DND-41 (cell line): ENCODE data around the gene JUND.

Experiments used
- ATAC-seq: fragments of 200-7000 bp; cut with Tn5 transposase; 3 replicates; pipeline ENCODE4 v1.9.1; 2021; ENCODE audit warnings: low read depth; ENCODE audit not compliant: insufficient read depth
- DNase-seq: peaks from one replicate; pipeline ENCODE4 v3.0.0-alpha.2; 2020
- H2AFZ ChIP-seq: 2 replicates; pipeline ENCODE4 v1.6.0; 2012; ENCODE audit warnings: low read depth, low read length
- H3K27ac ChIP-seq: 2 replicates; pipeline ENCODE4 v1.5.1; 2012; ENCODE audit warnings: low read length, inconsistent platforms
- H3K27me3 ChIP-seq: fragments of 200-600 bp; sonication (generic); 2 replicates; pipeline ENCODE4 v1.6.0; 2012; ENCODE audit warnings: low read length, mild to moderate bottlenecking, inconsistent platforms; ENCODE audit not compliant: insufficient read depth, poor library complexity
- H3K36me3 ChIP-seq: 2 replicates; pipeline ENCODE4 v1.5.1; 2012; ENCODE audit warnings: low read length, inconsistent platforms; ENCODE audit not compliant: insufficient read depth
- H3K4me1 ChIP-seq: 2 replicates; pipeline ENCODE4 v1.5.1; 2012; ENCODE audit warnings: mild to moderate bottlenecking, low read length; ENCODE audit not compliant: insufficient read depth
- H3K4me2 ChIP-seq: 2 replicates; pipeline ENCODE4 v1.6.0; 2012; ENCODE audit warnings: mild to moderate bottlenecking, moderate library complexity, low read length, inconsistent platforms; ENCODE audit not compliant: insufficient read depth
- H3K4me3 ChIP-seq, 2 experiments: fragments of 200-600 bp in 1 of 2; shearing (Covaris generic) in 1 of 2; 2 replicates each; pipeline ENCODE4 v1.5.1; 2012 to 2016; ENCODE audit warnings: inconsistent platforms in 2 of 2, low read length in 2 of 2, mild to moderate bottlenecking in 2 of 2, low read depth in 1 of 2, moderate library complexity in 1 of 2
- H3K79me2 ChIP-seq: 2 replicates; pipeline ENCODE4 v1.6.0; 2012; ENCODE audit warnings: low read length, inconsistent platforms; ENCODE audit not compliant: insufficient read depth
- H3K9ac ChIP-seq: 2 replicates; pipeline ENCODE4 v1.6.0; 2012; ENCODE audit warnings: low read depth, mild to moderate bottlenecking, inconsistent platforms, low read length, moderate library complexity
- H3K9me3 ChIP-seq: 2 replicates; pipeline ENCODE4 v1.5.1; 2012; ENCODE audit warnings: low read length, moderate library complexity, mild to moderate bottlenecking, inconsistent platforms; ENCODE audit not compliant: insufficient read depth, severe bottlenecking
- H4K20me1 ChIP-seq: 2 replicates; pipeline ENCODE4 v1.6.0; 2012; ENCODE audit warnings: low read length; ENCODE audit not compliant: insufficient read depth
- CTCF ChIP-seq: IDR thresholded peaks from 2 replicates; pipeline ENCODE4 v1.5.1; 2012; ENCODE audit warnings: borderline replicate concordance, low read length, moderate library complexity, mild to moderate bottlenecking; ENCODE audit not compliant: poor library complexity, severe bottlenecking; ENCODE audit errors: extremely low read depth
- EZH2 ChIP-seq: IDR thresholded peaks from 3 replicates; pipeline ENCODE4 v1.6.1; 2012; ENCODE audit warnings: borderline replicate concordance, low read depth, mild to moderate bottlenecking, moderate library complexity, low read length, inconsistent platforms; ENCODE audit not compliant: severe bottlenecking

The JUND gene

GRCh38 chr19:18254546-18255503 is 26.6 kb downstream of the JUND start:
- no peak overlapping the region for H3K4me2 ChIP-seq
- no peak overlapping the region for H3K4me3 ChIP-seq
- DNase-seq (no peak), ATAC-seq (no peak)
- no peaks in the 10 kb centered on the region for H4K20me1 ChIP-seq
- no peak for TF ChIP-seq EZH2
- peak; percentile 12 for TF ChIP-seq CTCF
- no peak overlapping the region for H2AFZ ChIP-seq
- H3K9me3 ChIP-seq: no peaks in the 10 kb centered on the region
- no peaks in the 10 kb centered on the region for H3K27me3 ChIP-seq
- H3K36me3 ChIP-seq: no peaks in the 10 kb centered on the region
- no peak overlapping the region for H3K27ac ChIP-seq
- no peak overlapping the region for H3K9ac ChIP-seq
- no peaks in the 10 kb centered on the region for H3K4me1 ChIP-seq
- no peaks in the 10 kb centered on the region for H3K79me2 ChIP-seq

GRCh38 chr19:18253716-18254115 is 27.7 kb downstream of the JUND start:
- Histone ChIP-seq H3K4me2 (no peak overlapping the region), H3K27me3 (no peaks in the 10 kb centered on the region), H3K9me3 (no peaks in the 10 kb centered on the region), H2AFZ (no peak overlapping the region), H3K36me3 (no peaks in the 10 kb centered on the region), H3K4me3 (no peak overlapping the region), H3K27ac (no peak overlapping the region), H3K4me1 (no peaks in the 10 kb centered on the region), H3K79me2 (no peaks in the 10 kb centered on the region), H4K20me1 (no peaks in the 10 kb centered on the region), H3K9ac (no peak overlapping the region)
- DNase-seq: no peak
- no peak for TF ChIP-seq CTCF
- TF ChIP-seq EZH2: no peak
- ATAC-seq: no peak

- Histone ChIP-seq H3K9ac (no peak overlapping the region), H4K20me1 (no peaks in the 10 kb centered on the region), H3K79me2 (no peaks in the 10 kb centered on the region), H3K36me3 (no peaks in the 10 kb centered on the region), H3K4me2 (no peak overlapping the region), H3K9me3 (no peaks in the 10 kb centered on the region), H3K27me3 (no peaks in the 10 kb centered on the region), H2AFZ (no peak overlapping the region), H3K27ac (no peak overlapping the region), H3K4me3 (no peak overlapping the region), H3K4me1 (no peaks in the 10 kb centered on the region)
- DNase-seq: no peak
- ATAC-seq: no peak
- TF ChIP-seq EZH2 (no peak), CTCF (no peak)
Observed at GRCh38 chr19:18253130-18253529, 28.3 kb downstream of the JUND start.
